Fibroblast of gingiva (primary cell): ENCODE results near the gene PRDX2.

Source experiments
- DNase-seq: peaks from one replicate; pipeline ENCODE4 v3.0.0-alpha.2; 2011; ENCODE audit warnings: low read depth

Gene PRDX2

GRCh38 chr19:12779162-12779993, 22.2 kb downstream of the PRDX2 start:
- DNase-seq, result peak; percentile 78

- no peak for DNase-seq
Measured at GRCh38 chr19:12778905-12779161, 22.8 kb downstream of the PRDX2 start.

DNA sequence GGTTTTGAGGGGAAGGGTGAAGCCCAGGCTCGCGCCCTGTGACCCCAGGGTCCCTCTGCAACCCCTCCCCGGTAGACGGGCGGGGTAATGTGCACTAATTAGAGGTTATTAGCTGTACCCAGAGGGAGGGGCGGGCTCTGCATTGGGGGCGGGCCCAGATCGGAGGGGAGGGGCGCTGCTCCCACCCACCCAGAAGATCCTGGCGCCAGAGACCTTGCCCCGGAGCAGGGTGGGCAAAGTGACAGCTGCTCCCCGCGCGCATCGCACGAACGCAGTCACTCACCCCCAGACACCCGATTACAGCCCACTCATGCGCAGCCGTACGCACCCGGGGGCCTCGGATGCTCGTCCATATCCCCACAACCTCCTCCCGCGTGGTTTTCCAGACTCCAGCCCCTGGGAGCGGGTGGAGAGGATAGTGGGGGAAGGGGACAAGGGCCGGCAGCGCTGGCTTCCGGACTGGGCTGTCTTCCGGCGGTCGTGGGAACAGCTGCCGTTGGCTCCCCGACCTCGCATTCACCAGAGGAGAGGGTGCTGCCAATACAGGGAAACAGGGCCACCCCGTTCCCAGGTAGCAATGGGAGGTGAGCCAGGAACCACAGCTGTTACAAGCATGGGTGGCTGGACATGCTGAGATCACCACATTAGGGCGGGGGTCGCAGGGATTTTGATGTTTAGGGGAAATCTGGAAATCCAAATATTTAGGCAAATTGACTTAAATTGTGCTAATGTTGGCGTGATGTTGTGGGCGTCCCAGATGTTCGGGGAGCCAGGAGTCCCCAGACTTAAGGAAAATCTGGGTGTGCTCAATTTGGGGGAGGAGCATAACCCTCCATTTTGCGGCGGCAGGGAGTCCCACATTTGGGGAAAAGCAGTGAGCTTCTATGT, 23.3 kb downstream of the PRDX2 start:
- DNase-seq, result peak; percentile 70

DNA sequence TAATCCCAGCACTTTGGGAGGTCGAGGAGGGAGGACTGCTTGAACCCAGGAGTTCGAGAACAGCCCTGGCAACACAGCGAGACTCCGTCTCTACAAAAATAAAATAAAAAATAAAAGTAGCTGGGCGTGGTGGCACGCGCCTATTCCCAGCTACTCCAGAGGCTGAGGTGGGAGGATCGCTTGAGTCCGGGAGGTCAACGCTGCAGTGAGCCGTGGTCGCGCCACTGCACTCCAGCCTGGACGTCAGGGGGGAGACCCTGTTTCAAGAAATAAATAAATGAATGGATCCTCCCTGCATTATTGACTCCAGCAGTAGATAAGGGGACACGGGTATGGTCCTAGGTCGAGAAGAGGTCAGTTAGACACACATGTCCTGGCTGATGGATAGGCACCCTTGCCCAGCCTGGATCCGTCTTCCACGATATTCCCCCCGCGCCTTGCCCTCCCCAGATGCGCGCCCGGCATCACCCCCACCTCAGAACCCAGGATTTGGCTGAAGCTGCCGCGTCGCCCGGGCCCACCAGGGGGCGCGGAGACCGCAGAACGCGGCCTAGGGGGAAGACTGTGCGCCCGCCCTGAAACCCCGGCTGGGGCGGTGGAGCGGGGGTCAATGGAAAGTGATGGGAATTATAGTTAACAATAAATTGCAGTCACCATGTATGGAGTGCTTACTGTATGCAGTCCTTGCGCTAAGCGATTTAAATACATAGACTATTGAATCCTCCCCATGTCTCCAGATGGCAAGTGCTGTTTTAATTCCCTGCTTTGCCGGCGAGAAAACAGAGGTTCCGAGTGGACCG, 24.2 kb downstream of the PRDX2 start:
- DNase-seq, result peak; percentile 65

- DNase-seq, result no peak
Measured at GRCh38 chr19:12774588-12775555, 26.7 kb downstream of the PRDX2 start, which contains the start of gene HOOK2. HOOK2 (minus strand) TSS chr19:12775552; CDS start chr19:12775449, 103 bp downstream.

- DNase-seq, result peak; percentile 41
Measured at GRCh38 chr19:12773571-12773970, 28.0 kb downstream of the PRDX2 start.

DNA sequence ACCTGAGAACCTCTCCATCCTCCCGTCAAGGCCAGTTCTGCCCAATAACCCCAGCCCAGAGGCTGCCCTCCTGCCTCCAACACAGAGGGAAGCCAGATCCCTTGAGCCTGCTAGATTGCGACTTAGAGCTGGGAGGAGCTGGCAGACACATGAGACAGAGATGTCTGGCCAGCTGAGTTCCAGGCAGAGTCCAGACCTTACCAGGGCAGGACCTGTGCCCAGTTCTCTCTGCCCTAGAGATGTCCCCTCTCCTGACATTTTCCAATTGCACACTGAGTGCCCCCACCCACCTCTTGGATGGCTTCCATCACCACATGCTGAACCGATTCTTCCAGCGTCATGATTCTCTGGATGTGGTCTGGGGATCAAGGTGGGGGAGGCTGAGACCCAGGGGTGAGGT, 29.3 kb downstream of the PRDX2 start:
- DNase-seq, result peak; percentile 68

GRCh38 chr19:12770922-12771321, 30.7 kb downstream of the PRDX2 start:
- DNase-seq, result no peak

GRCh38 chr19:12769689-12770088, 31.9 kb downstream of the PRDX2 start:
- no peak for DNase-seq

DNA sequence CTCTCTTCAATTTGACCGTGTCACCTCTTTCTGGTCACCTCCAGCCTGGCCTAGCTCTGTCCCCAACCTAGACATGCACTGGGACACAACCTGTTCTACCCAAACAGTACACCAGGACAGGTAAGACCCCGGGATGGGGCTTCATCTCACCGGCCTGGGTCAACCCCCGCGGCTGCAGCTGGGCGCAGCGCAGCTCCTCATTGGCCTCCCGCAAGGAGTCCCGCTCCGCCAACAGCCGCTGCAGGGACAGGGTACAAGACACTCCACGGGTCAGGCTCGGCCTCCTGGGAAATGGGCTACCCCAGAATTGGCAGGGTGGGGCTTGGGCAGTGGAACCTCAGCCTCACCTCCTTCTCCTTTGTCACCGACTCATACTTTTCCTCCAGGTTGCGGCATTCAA, 33.9 kb downstream of the PRDX2 start:
- no peak for DNase-seq

DNA sequence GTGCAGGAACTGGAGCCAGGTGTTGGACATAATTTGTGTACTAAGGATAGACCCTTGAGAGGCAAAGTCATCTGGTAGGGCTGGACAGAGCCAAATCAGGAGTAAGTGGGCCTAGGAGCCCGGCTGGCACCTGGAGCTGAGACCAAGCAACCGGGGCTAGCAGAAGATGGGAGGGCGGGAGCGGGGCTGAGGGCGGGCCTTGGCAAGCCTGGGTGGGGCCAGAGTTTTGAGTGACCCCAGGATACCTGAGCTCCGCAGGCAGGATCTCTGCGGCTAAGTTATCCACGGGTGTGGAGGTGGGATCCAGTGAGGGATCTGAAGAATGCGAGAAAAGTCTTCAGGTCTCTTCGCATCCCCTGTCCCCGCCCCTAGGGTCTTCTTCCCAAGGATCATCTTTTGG, 34.5 kb downstream of the PRDX2 start:
- no peak for DNase-seq

DNA sequence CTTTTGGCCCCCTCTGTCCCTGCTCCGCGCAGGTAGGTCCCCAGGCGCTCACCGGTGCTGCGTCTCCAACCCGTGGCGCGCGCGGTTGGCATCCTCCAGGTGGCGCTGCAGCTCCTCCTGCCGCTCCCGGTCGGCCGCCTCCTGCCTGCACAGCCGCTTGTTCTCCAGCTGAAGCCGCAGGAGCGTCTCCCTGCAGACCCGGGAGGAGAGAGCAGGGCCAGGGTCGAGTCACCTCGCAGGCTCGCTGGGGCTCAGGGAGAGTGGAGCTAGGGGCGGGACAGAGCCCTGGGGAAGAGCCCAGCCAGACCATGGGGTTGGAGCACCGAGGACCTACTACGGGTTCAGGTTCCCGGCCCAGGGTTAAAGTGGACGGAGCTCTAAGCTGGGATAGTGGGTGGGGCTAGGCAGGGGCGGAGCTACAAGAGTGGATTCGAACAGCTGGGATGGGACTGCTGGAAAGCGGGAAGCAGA, 35.5 kb downstream of the PRDX2 start:
- DNase-seq, result peak; percentile 73

DNA sequence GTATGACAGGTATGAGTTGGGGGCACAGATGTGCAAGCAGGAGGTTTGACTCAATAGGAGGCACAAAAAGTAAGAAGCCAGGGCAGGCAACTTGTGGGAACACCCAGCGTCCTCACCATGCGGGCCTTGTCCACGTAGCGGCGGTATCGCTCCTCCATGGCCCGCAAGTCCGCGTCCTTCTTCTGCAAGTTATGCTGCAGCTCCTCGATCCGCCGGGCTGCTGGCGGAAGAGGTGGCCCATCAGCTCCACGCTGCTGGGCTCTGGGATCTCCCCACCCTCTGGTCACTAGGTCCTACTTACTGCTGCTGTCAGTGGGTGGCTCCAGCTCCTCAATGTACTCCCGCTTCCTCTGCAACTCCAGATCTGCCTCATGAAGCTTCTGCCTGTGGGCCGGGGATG, 36.9 kb downstream of the PRDX2 start:
- no peak for DNase-seq

DNA sequence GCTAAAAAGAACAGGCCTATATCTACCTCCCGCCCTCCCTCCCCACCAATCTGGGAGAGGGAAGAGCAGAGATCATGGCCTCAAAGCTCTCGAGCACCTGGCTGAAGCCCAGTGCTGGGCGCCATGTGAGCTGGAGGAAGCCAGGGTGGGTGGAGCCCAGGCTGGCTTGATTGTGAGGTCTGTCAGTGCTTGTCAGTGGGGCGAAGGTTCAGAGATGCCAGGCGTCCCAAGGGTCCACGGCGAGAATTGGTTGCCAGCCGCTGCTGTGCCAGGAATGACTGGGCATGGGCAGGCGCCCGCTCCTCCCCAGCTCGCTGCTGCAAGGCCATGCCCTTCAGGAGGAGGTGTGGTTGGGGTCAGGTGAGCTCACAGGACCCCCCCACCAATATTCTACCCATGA, 38.5 kb downstream of the PRDX2 start:
- no peak for DNase-seq

DNA sequence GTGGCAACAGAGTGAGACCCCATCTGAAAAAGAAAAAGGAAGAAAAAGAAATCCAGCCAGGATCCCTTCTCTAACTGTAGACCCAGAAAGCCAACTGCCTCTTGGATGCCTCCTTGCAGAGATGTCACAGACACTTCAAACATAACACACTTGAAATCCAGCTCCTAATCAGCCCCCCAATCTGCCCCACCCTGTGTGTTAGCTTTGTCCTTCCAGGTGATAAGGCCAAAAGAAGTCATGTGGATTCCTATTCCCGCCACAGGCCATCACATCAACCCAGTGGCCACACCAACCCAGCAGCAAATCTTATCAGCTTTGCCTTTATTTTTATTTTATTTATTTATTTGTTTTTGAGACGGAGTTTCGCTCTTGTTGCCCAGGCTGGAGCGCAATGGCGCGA, 41.9 kb downstream of the PRDX2 start:
- no peak for DNase-seq

- peak; percentile 69 for DNase-seq
Measured at GRCh38 chr19:12757544-12758274, 43.9 kb downstream of the PRDX2 start.

GRCh38 chr19:12756150-12756883, 45.3 kb downstream of the PRDX2 start:
- no peak for DNase-seq

GRCh38 chr19:12754465-12755196, 47.0 kb downstream of the PRDX2 start:
- DNase-seq, result no peak
